GM12878 (cell line): ENCODE data around the gene RDH16. TPM values are rescaled to one million over a fixed set of nuclear protein-coding genes. Genes with fewer than 3 reads are reported as not detected.

Experiments
- ATAC-seq: fragments of 200-7000 bp; cut with Tn5 transposase; 3 replicates; pipeline ENCODE4 v1.9.1; 2020; ENCODE audit warnings: mild to moderate bottlenecking, moderate library complexity
- BruUV-seq: library from RNA; stranded (reverse); fragments of 400-500 nt; replicated peaks from 2 replicates; lab custom pipeline; 2021; lab: Mats Ljungman, UMichigan
- CTCF ChIA-PET: fragments of 300-600 bp; sonication (Branson Sonifier 250); formaldehyde crosslinking; extraction: SDS; loops from one replicate; lab custom pipeline; 2021; ENCODE audit warnings: inconsistent platforms; lab: Yijun Ruan, JAX
- POLR2A ChIA-PET: fragments of 350-600 bp; formaldehyde crosslinking; extraction: SDS; loops from one replicate; lab custom pipeline; 2021; ENCODE audit warnings: inconsistent platforms; lab: Charles Lee
- RAD21 ChIA-PET: fragments of 300-600 bp; sonication (Branson Sonifier 250); formaldehyde crosslinking; loops from one replicate; lab custom pipeline; 2023; ENCODE audit warnings: antibody characterized with exemption; ENCODE audit not compliant: unreplicated experiment; lab: Charles Lee
- SMC1A ChIA-PET: fragments of 300-600 bp; sonication (Branson Sonifier 250); formaldehyde crosslinking; loops from one replicate; lab custom pipeline; 2023; ENCODE audit not compliant: unreplicated experiment, uncharacterized antibody; lab: Charles Lee
- DNase-seq: peaks from one replicate; pipeline ENCODE4 v3.0.0-alpha.2; 2011; ENCODE audit warnings: low read depth, low spot score
- FAIRE-seq: peaks from 3 replicates; lab custom pipeline; 2011; peaks lifted over from hg19 to GRCh38; lab: Jason Lieb, UNC
- H2AFZ ChIP-seq: 2 replicates; pipeline ENCODE4 v1.6.0; 2011; ENCODE audit warnings: low read depth, low read length, control low read depth; ENCODE audit not compliant: control insufficient read depth
- H3K27ac ChIP-seq: 2 replicates; pipeline ENCODE4 v1.5.1; 2011; ENCODE audit warnings: control low read depth; ENCODE audit not compliant: control insufficient read depth, insufficient read depth
- H3K27me3 ChIP-seq, 2 experiments: replicated peaks in 1 of 2; 2 replicates each; pipeline versions ENCODE4 v1.6.0 to v1.6.1; 2011; ENCODE audit warnings: low read length in 1 of 2; ENCODE audit not compliant: control insufficient read depth in 2 of 2, insufficient read depth in 2 of 2
- H3K36me3 ChIP-seq, 2 experiments: 2 replicates each; pipeline ENCODE4 v1.5.1; 2011; ENCODE audit warnings: low read length in 1 of 2; ENCODE audit not compliant: control insufficient read depth in 2 of 2, insufficient read depth in 2 of 2
- H3K4me1 ChIP-seq: 2 replicates; pipeline ENCODE4 v1.6.1; 2011; ENCODE audit warnings: mild to moderate bottlenecking, low read length, moderate library complexity, mixed read lengths; ENCODE audit not compliant: control insufficient read depth, insufficient read depth
- H3K4me2 ChIP-seq: 2 replicates; pipeline ENCODE4 v1.6.0; 2011; ENCODE audit warnings: control low read depth; ENCODE audit not compliant: control insufficient read depth, insufficient read depth
- H3K4me3 ChIP-seq: fragments of 200-600 bp; sonication (generic); 2 replicates; pipeline ENCODE4 v1.5.1; 2016
- H3K79me2 ChIP-seq: 2 replicates; pipeline ENCODE4 v1.6.0; 2011; ENCODE audit warnings: low read length; ENCODE audit not compliant: control insufficient read depth, insufficient read depth
- H3K9ac ChIP-seq: 2 replicates; pipeline ENCODE4 v1.8.0; 2011; ENCODE audit warnings: low read length, control low read depth, mixed read lengths; ENCODE audit not compliant: control insufficient read depth, insufficient read depth
- H3K9me3 ChIP-seq: replicated peaks from 3 replicates; pipeline ENCODE4 v1.5.1; 2011; ENCODE audit warnings: mild to moderate bottlenecking, low read length; ENCODE audit not compliant: control insufficient read depth, insufficient read depth
- H4K20me1 ChIP-seq: 2 replicates; pipeline ENCODE4 v1.6.0; 2011; ENCODE audit not compliant: control insufficient read depth, insufficient read depth
- CHD2 ChIP-seq: IDR thresholded peaks from 2 replicates; pipeline ENCODE4 v1.6.1; 2011; ENCODE audit warnings: low read depth, low read length, improper control_type of control experiment, borderline replicate concordance
- CHD4 ChIP-seq: fragments of 200-600 bp; sonication (generic); IDR thresholded peaks from 2 replicates; pipeline ENCODE4 v1.6.1; 2016; ENCODE audit warnings: mild to moderate bottlenecking
- FOS ChIP-seq: IDR thresholded peaks from 3 replicates; pipeline ENCODE4 v1.6.1; 2011; ENCODE audit warnings: borderline replicate concordance; ENCODE audit not compliant: insufficient read length; ENCODE audit errors: extremely low read depth
- KLF5 ChIP-seq: fragments of 450-650 bp; IDR thresholded peaks from 2 replicates; pipeline ENCODE4 v1.6.1; 2014; ENCODE audit warnings: mild to moderate bottlenecking; ENCODE audit not compliant: partially characterized antibody
- MXI1 ChIP-seq: fragments of 150-350 bp; IDR thresholded peaks from 2 replicates; pipeline ENCODE4 v1.6.1; 2011; ENCODE audit warnings: low read depth, mild to moderate bottlenecking, inconsistent platforms, low read length, improper control_type of control experiment
- NFIC ChIP-seq: IDR thresholded peaks from 2 replicates; pipeline ENCODE4 v1.6.1; 2012; ENCODE audit warnings: low read depth, mild to moderate bottlenecking, inconsistent platforms, low read length, moderate library complexity
- NRF1 ChIP-seq: conservative IDR thresholded peaks from 2 replicates; pipeline ENCODE4 v1.6.1; 2011; ENCODE audit warnings: mild to moderate bottlenecking, low read depth, low read length, improper control_type of control experiment
- RCOR1 ChIP-seq: conservative IDR thresholded peaks from 2 replicates; pipeline ENCODE4 v1.6.1; 2012; ENCODE audit warnings: low read depth, low read length, improper control_type of control experiment
- WRNIP1 ChIP-seq: IDR thresholded peaks from 2 replicates; pipeline ENCODE4 v1.6.1; 2011; ENCODE audit warnings: low read depth, low read length, improper control_type of control experiment, borderline replicate concordance
- ZBTB11 ChIP-seq: fragments of 450-650 bp; formaldehyde crosslinking; IDR thresholded peaks from 2 replicates; pipeline ENCODE4 v1.5.0; 2022; ENCODE audit warnings: mild to moderate bottlenecking, missing genetic modification characterization
- ZBTB40 ChIP-seq: fragments of 450-650 bp; IDR thresholded peaks from 2 replicates; pipeline ENCODE4 v1.6.1; 2016; ENCODE audit warnings: mild to moderate bottlenecking, moderate library complexity, borderline replicate concordance
- ZNF217 ChIP-seq: fragments of 450-650 bp; IDR thresholded peaks from 2 replicates; pipeline ENCODE4 v1.6.1; 2017; ENCODE audit warnings: antibody characterized with exemption, mild to moderate bottlenecking
- ZNF592 ChIP-seq: fragments of 450-650 bp; IDR thresholded peaks from 2 replicates; pipeline ENCODE4 v1.6.1; 2017; ENCODE audit warnings: mild to moderate bottlenecking, moderate library complexity
- ZSCAN29 ChIP-seq: fragments of 450-650 bp; IDR thresholded peaks from 2 replicates; pipeline ENCODE4 v1.6.1; 2017; ENCODE audit warnings: mild to moderate bottlenecking, moderate library complexity
- in situ Hi-C: fragments of 300-500 bp; cut with MboI; formaldehyde crosslinking; loops from 9 replicates; pipeline ENCODE4 v1.14.3; 2018; ENCODE audit warnings: mixed read lengths
- intact Hi-C: fragments of 100-400 bp; cut with micrococcal nuclease; formaldehyde crosslinking; loops from one replicate; pipeline ENCODE4 v1.14.2; 2022; ENCODE audit not compliant: unreplicated experiment
- polyA plus RNA-seq, 11 experiments: library from polyadenylated mRNA; depleted of rRNA in 4 of 11; unstranded in 6 of 11; stranded (reverse) in 5 of 11; fragments of >200 nt; fragmentation: Nextera tagmentation in 4 of 11; fragmentation: Illumina TruSeq in 1 of 11; extraction: Ambion mirVana in 4 of 11; extraction: Trizol in 1 of 11; gene quantifications; 1 replicate in 1 of 11; 2 replicates in 10 of 11; pipeline versions ENCODE4 v1.2.1 to v1.2.3, GENCODE V29; 2011 to 2016; ENCODE audit warnings: inconsistent platforms in 2 of 11, missing spikeins in 2 of 11, low read depth in 1 of 11
- total RNA-seq, 4 experiments: library from RNA; depleted of rRNA in 3 of 4; stranded (reverse); fragments of >200 nt in 3 of 4; fragmentation: Illumina TruSeq in 1 of 4; extraction: Trizol in 1 of 4; gene quantifications; 2 replicates each; pipeline versions ENCODE4 v1.2.1 to v1.2.3, GENCODE V29; 2013 to 2021

Gene RDH16
- total and polyA plus RNA-seq, 10 of the 15 experiments (the other 5 are each of a cell fraction or from before 2014, with no cell fraction given), result 0.04 to 0.31 (median 0.06) TPM

- no peak for DNase-seq
- Histone ChIP-seq H3K9ac (no peak overlapping the region), H3K27ac (no peak overlapping the region), H3K9me3 (no peaks in the 10 kb centered on the region), H3K4me2 (no peak overlapping the region), H2AFZ (no peak overlapping the region), H3K36me3 (no peaks in the 10 kb centered on the region), H3K4me1 (no peaks in the 10 kb centered on the region), H3K27me3 (no peaks in the 10 kb centered on the region; a peak in 1 of 4 replicates), H3K79me2 (no peaks in the 10 kb centered on the region), H4K20me1 (no peaks in the 10 kb centered on the region), H3K4me3 (no peak overlapping the region)
- ATAC-seq, result no peak
- in situ Hi-C loops (no loop called here), intact Hi-C loops (no loop called here)
- BruUV-seq, result no TSS peak
- ChIA-PET SMC1A (no interaction called here), RAD21 (interaction anchor here (1.4 kb wide), 2 partner anchors 53 to 57 kb away, joined by 3 read pairs; no protein-coding TSS in a partner anchor), CTCF (interaction anchor here (0.6 to 1.3 kb wide), 3 partner anchors 13 to 188 kb away, joined by 3 read pairs; no protein-coding TSS in a partner anchor), POLR2A (no interaction called here)
- FAIRE-seq, result no peak
- TF ChIP-seq ZNF592 (no peak), ZNF217 (no peak), ZBTB40 (no peak), KLF5 (no peak), CHD4 (no peak), WRNIP1 (no peak), NFIC (no peak), ZBTB11 (no peak), FOS (no peak), CHD2 (no peak), RCOR1 (no peak), ZSCAN29 (no peak), MXI1 (no peak), NRF1 (no peak)
Observed at GRCh38 chr12:56948457-56948777, 9.0 kb downstream of the RDH16 start.
